K562 (cell line): Measurements from ENCODE around the gene LYPD5. TPM values are rescaled to one million over a fixed set of nuclear protein-coding genes. Genes with fewer than 3 reads are reported as not detected.

Experiments used
- CEBPG ChIP-seq, 3 experiments: fragments of 200-800 bp in 1 of 3; sonication (Bioruptor generic) in 1 of 3; sonication (generic) in 1 of 3; formaldehyde crosslinking in 1 of 3; IDR thresholded peaks in 2 of 3; conservative IDR thresholded peaks in 1 of 3; 2 replicates each; pipeline versions ENCODE4 v1.6.1 to v1.8.0; 2016 to 2022; ENCODE audit warnings: missing compliant biosample characterization in 2 of 3, missing genetic modification characterization in 2 of 3, mild to moderate bottlenecking in 1 of 3, missing genetic modification reagents in 1 of 3
- L3MBTL2 ChIP-seq: fragments of 450-650 bp; IDR thresholded peaks from 2 replicates; pipeline ENCODE4 v1.6.1; 2016; ENCODE audit warnings: mild to moderate bottlenecking, moderate library complexity
- MAFF ChIP-seq: IDR thresholded peaks from 2 replicates; pipeline ENCODE4 v1.6.1; 2012; ENCODE audit warnings: low read length, improper control_type of control experiment
- RBM17 ChIP-seq: fragments of 200-400 bp; formaldehyde crosslinking; IDR thresholded peaks from 2 replicates; pipeline ENCODE4 v1.6.1; 2017; ENCODE audit warnings: low read depth, mild to moderate bottlenecking, low read length, borderline replicate concordance
- SREBF1 ChIP-seq: fragments of 150-350 bp; IDR thresholded peaks from 2 replicates; pipeline ENCODE4 v1.6.1; 2014; ENCODE audit warnings: antibody characterized with exemption, low read depth, low read length, borderline replicate concordance
- STAT5A ChIP-seq: IDR thresholded peaks from 2 replicates; pipeline ENCODE4 v1.6.1; 2012; ENCODE audit warnings: low read length, inconsistent platforms, borderline replicate concordance
- THAP12 ChIP-seq: fragments of 250-450 bp; sonication (Bioruptor Pico); IDR thresholded peaks from 2 replicates; pipeline ENCODE4 v1.9.0; 2021; ENCODE audit warnings: mild to moderate bottlenecking, inconsistent platforms
- ZBTB1 ChIP-seq: sonication (generic); formaldehyde crosslinking; IDR thresholded peaks from 2 replicates; pipeline ENCODE4 v1.8.1; 2023; ENCODE audit warnings: missing genetic modification reagents, low read depth, mild to moderate bottlenecking, borderline replicate concordance
- ZKSCAN8 ChIP-seq: fragments of 200-800 bp; sonication (Bioruptor generic); IDR thresholded peaks from 2 replicates; pipeline ENCODE4 v1.6.1; 2016; ENCODE audit warnings: missing genetic modification characterization, missing compliant biosample characterization
- ZNF431 ChIP-seq: sonication (generic); formaldehyde crosslinking; IDR thresholded peaks from 2 replicates; pipeline ENCODE4 v1.8.0; 2022; ENCODE audit warnings: mild to moderate bottlenecking, missing genetic modification reagents
- ZNF780A ChIP-seq: fragments of 250-450 bp; sonication (Bioruptor Pico); IDR thresholded peaks from 2 replicates; pipeline ENCODE4 v1.5.0; 2021; ENCODE audit warnings: mild to moderate bottlenecking
- polyA plus RNA-seq, 8 experiments: library from polyadenylated mRNA; depleted of rRNA in 4 of 8; stranded (reverse) in 5 of 8; unstranded in 3 of 8; fragments of >200 nt; fragmentation: Nextera tagmentation in 2 of 8; fragmentation: Illumina TruSeq in 1 of 8; extraction: Ambion mirVana in 2 of 8; extraction: Trizol in 1 of 8; gene quantifications; 2 replicates each; pipeline versions ENCODE4 v1.2.1 to v1.2.3, GENCODE V29; 2011 to 2014; ENCODE audit warnings: inconsistent platforms in 1 of 8, missing spikeins in 1 of 8
- total RNA-seq, 7 experiments: library from RNA; depleted of rRNA in 6 of 7; stranded (reverse); fragments of >200 nt in 6 of 7; fragmentation: Illumina TruSeq in 2 of 7; extraction: Trizol in 2 of 7; gene quantifications; 2 replicates each; pipeline versions ENCODE4 v1.2.1 to v1.2.3, GENCODE V29; 2011 to 2021; ENCODE audit warnings: low replicate concordance in 1 of 7
- TF ChIP-seq, protein P1 (sequence below): IDR thresholded peaks from 3 replicates; pipeline ENCODE4 v1.6.1; 2011; ENCODE audit warnings: borderline replicate concordance, mild to moderate bottlenecking; ENCODE audit not compliant: insufficient read length, insufficient read depth
- TF ChIP-seq, protein P2 (sequence below): fragments of 250-450 bp; sonication (Bioruptor Pico); IDR thresholded peaks from 2 replicates; pipeline ENCODE4 v1.5.0; 2020; ENCODE audit warnings: mild to moderate bottlenecking, borderline replicate concordance
- TF ChIP-seq, protein P3 (sequence below): sonication (generic); formaldehyde crosslinking; IDR thresholded peaks from 2 replicates; pipeline ENCODE4 v1.8.1; 2023; ENCODE audit warnings: missing genetic modification reagents, mild to moderate bottlenecking, borderline replicate concordance

The LYPD5 gene
- total and polyA plus RNA-seq, 9 of the 15 experiments (the other 6 are each of a cell fraction or from before 2014, with no cell fraction given) = 0.03 to 0.22 (median 0.10) TPM; not detected in 3

DNA sequence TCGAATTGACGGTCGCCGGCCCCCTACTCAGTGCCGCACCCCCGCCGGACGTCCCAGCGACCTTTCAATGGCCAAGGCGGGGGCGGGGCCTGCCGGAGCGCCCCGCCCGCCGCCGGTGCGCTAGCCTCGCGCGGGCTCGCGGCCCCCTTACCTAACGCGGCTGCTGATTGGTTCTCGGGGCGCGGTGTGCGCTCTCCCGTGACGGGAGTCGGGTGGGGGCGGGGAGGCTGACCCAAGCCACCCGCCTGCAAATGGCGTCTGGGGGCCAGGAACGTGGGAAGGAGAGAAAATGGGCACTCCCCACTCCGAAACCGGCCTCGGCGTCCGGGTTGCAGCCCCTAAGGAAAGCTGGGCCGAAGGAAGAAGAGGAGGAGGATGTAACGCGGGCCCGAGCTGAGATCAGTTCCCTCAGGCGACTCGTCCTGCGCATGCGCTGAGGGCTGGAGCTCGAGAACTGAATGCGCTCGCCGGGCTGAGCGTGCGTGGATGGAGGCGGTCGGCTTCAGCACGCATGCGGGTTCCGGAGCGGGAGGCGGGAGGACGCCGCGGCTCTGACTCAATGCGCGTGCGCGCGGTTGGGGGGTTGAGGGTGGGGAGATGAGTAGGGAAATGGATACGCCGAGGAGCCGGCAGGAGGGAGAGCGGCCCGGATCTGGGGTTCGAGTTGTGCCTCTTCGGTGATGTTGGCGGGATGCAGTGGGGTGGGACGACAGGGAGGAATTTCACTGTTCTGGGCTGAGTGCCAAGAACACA, 47.6 kb downstream of the LYPD5 start, which contains the start of gene SMG9 (continued):
- TF ChIP-seq ZKSCAN8 (CRISPR knock-in tag) (no peak), ZNF780A (CRISPR knock-in tag) (no peak), THAP12 (CRISPR knock-in tag) (peak; percentile 88), MAFF (no peak), SREBF1 (no peak), CEBPG (CRISPR knock-in tag; IDR thresholded peaks at IDR 0.05) (no peak), CEBPG (tag; conservative IDR thresholded peaks at IDR 0.05 in 1 of 2, IDR thresholded peaks at IDR 0.05 in 1 of 2) (no peak), ZNF431 (CRISPR knock-in tag) (no peak), ZBTB1 (peak; percentile 63; the same call in 1 of the 2 replicates), RBM17 (no peak), L3MBTL2 (peak; percentile 52), STAT5A (no peak)
- TF ChIP-seq, protein P1, sequence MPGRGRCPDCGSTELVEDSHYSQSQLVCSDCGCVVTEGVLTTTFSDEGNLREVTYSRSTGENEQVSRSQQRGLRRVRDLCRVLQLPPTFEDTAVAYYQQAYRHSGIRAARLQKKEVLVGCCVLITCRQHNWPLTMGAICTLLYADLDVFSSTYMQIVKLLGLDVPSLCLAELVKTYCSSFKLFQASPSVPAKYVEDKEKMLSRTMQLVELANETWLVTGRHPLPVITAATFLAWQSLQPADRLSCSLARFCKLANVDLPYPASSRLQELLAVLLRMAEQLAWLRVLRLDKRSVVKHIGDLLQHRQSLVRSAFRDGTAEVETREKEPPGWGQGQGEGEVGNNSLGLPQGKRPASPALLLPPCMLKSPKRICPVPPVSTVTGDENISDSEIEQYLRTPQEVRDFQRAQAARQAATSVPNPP = no peak
- TF ChIP-seq, protein P2, sequence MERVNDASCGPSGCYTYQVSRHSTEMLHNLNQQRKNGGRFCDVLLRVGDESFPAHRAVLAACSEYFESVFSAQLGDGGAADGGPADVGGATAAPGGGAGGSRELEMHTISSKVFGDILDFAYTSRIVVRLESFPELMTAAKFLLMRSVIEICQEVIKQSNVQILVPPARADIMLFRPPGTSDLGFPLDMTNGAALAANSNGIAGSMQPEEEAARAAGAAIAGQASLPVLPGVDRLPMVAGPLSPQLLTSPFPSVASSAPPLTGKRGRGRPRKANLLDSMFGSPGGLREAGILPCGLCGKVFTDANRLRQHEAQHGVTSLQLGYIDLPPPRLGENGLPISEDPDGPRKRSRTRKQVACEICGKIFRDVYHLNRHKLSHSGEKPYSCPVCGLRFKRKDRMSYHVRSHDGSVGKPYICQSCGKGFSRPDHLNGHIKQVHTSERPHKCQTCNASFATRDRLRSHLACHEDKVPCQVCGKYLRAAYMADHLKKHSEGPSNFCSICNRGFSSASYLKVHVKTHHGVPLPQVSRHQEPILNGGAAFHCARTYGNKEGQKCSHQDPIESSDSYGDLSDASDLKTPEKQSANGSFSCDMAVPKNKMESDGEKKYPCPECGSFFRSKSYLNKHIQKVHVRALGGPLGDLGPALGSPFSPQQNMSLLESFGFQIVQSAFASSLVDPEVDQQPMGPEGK (CRISPR knock-in tag) = no peak
- TF ChIP-seq, protein P3, sequence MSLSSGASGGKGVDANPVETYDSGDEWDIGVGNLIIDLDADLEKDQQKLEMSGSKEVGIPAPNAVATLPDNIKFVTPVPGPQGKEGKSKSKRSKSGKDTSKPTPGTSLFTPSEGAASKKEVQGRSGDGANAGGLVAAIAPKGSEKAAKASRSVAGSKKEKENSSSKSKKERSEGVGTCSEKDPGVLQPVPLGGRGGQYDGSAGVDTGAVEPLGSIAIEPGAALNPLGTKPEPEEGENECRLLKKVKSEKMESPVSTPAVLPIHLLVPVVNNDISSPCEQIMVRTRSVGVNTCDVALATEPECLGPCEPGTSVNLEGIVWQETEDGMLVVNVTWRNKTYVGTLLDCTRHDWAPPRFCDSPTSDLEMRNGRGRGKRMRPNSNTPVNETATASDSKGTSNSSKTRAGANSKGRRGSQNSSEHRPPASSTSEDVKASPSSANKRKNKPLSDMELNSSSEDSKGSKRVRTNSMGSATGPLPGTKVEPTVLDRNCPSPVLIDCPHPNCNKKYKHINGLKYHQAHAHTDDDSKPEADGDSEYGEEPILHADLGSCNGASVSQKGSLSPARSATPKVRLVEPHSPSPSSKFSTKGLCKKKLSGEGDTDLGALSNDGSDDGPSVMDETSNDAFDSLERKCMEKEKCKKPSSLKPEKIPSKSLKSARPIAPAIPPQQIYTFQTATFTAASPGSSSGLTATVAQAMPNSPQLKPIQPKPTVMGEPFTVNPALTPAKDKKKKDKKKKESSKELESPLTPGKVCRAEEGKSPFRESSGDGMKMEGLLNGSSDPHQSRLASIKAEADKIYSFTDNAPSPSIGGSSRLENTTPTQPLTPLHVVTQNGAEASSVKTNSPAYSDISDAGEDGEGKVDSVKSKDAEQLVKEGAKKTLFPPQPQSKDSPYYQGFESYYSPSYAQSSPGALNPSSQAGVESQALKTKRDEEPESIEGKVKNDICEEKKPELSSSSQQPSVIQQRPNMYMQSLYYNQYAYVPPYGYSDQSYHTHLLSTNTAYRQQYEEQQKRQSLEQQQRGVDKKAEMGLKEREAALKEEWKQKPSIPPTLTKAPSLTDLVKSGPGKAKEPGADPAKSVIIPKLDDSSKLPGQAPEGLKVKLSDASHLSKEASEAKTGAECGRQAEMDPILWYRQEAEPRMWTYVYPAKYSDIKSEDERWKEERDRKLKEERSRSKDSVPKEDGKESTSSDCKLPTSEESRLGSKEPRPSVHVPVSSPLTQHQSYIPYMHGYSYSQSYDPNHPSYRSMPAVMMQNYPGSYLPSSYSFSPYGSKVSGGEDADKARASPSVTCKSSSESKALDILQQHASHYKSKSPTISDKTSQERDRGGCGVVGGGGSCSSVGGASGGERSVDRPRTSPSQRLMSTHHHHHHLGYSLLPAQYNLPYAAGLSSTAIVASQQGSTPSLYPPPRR (CRISPR knock-in tag) = no peak
